OCI-M1 (cell line): ENCODE measurements around the gene PRDM8.

Experiments
- DNase-seq: peaks from one replicate; lab custom pipeline; 2025; lab: John Stamatoyannopoulos, UW

PRDM8 gene

DNA sequence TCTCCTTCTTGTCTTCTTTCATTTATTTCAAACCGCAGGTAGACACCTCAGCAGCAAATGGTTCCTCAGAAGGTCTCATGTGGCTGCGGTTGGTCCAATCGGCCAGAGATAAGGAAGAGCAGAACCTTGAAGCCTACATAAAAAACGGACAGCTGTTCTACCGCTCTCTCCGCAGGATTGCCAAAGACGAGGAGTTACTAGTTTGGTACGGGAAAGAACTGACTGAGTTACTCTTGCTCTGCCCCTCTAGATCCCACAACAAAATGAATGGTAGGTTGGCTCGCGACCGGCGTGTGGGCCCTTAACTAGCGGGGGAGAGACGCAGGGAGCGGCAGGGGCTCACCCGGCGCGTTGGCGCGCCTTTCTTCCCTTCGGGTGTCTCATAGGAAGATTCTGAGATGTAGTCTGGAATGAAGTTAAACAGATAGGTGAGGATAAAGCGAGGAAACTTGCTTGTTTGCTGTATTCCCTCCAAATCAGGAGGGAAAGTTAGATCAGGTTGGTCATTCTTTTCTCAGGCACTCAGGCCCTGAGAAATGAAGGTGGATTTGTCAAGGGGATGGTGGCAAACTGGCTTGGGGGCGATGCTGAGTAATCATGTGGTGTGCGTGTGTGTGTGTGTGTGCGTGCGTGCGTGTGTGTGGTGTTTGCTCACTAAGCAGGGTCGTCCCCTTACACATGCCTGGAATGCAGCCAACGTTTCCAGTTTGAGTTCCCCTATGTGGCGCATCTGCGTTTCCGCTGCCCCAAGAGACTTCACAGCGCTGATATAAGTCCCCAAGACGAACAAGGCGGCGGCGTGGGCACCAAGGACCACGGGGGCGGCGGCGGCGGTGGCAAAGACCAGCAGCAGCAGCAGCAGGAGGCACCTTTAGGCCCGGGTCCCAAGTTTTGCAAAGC, 4.2 kb downstream of the PRDM8 start:
- peak; percentile 70 for DNase-seq

DNA sequence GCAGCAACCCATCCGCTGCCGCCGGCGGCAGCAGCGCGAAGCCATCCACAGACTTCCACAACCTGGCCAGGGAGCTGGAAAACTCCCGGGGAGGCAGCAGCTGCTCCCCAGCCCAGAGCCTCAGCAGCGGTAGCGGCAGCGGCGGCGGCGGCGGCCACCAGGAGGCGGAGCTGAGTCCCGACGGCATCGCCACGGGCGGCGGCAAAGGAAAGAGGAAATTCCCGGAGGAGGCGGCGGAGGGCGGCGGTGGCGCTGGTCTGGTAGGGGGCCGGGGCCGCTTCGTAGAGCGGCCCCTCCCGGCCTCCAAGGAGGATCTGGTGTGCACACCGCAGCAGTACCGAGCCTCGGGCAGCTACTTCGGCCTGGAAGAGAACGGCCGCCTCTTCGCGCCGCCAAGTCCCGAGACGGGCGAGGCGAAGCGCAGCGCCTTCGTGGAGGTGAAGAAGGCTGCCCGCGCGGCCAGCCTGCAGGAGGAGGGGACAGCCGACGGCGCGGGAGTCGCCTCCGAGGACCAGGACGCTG, 4.9 kb downstream of the PRDM8 start:
- peak; percentile 83 for DNase-seq

DNA sequence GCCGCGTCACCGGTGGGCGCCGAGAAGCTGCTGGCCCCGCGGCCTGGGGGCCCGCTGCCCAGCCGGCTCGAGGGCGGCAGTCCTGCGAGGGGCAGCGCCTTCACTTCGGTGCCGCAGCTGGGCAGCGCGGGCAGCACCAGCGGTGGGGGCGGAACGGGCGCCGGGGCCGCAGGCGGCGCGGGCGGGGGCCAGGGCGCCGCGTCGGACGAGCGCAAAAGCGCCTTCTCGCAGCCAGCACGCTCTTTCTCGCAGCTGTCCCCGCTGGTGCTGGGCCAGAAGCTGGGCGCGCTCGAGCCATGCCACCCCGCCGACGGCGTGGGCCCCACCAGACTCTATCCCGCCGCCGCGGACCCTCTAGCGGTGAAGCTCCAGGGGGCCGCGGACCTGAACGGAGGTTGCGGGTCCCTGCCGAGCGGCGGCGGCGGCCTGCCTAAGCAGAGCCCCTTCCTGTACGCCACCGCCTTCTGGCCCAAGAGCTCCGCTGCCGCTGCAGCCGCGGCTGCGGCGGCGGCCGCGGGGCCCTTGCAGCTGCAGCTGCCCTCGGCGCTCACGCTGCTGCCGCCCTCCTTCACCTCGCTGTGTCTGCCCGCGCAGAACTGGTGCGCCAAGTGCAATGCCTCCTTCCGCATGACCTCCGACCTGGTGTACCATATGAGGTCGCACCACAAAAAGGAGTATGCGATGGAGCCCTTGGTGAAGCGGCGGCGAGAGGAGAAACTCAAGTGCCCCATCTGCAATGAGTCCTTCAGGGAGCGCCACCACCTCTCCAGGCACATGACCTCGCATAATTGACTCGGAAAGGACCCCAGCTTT, 5.6 kb downstream of the PRDM8 start:
- DNase-seq = peak; percentile 42

DNA sequence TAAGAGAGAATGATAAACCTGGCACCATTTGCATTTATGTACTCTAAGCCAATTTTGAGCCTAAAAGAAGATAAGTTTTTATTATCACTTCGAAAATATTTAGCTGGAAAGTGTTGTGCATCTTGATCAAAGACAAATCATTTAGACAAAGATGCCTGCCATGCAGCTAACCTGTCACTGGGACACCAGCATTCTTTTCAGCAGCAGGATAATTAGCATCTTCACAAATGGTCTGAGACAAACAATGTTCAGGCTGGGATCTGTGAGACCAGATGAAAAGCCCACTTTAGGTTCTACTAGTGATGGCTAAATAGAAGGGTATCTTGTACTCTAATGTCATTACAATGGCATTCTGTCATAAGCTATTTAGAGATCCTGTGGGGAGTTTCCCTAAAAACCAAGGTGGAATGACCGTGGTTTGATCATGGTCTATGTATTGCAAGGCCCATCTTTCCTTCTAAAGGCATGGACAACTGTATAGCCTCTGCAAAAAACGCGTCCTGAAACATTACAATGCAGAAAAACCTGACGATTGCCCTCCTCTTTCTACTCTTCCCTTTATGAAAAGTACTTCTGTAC, 7.2 kb downstream of the PRDM8 start:
- DNase-seq = no peak

DNA sequence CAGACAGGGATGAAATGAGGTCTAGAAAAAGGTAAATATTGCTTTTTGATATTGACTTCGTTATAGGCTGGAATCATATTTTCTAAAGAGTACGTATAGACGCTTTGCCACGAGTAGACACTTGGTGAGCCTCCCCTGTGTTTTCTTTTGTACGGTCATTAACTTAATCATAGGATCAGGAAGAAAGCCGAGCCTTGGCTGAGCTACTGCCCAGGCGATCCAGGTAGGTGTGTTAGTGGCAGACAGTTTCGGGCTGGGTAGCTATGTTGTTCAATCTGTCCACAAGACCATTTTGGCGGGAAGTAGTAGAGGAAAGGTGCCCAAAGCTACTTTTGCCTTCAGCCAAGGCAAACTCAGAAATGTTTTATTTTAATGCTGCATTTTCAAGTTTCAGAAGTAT, 8.8 kb downstream of the PRDM8 start:
- no peak for DNase-seq

DNA sequence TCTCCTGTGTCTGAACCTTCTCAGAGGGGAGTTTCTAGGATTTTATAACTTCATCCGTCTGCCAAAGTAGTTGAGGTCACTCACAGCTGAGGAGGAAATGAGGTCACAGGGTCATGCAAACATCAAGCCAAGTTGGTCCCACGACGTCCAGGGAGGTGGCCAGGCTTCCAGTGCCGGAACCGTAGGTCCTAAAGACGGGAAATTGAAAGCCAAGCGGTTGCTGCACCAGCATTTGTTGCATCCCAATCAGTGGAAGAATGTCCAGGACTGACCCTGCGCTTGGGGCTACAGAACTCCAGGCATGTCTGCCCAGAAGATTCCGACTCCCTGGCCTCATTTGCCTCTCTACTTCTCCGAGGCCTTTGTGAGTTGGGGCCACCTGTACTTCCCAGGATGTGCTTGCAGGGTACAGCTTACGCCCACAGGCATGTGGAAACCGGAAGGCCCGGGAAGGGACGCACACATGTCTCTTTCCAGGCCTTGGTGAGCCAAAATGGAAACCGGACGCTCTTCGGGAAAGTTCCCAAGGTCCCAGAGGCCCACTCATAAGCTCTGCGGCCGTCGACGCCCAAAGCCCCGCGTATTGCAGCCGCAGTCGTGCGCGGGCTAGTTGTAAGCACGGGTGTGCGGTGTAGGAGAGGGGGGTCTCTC, 9.3 kb downstream of the PRDM8 start:
- no peak for DNase-seq

DNA sequence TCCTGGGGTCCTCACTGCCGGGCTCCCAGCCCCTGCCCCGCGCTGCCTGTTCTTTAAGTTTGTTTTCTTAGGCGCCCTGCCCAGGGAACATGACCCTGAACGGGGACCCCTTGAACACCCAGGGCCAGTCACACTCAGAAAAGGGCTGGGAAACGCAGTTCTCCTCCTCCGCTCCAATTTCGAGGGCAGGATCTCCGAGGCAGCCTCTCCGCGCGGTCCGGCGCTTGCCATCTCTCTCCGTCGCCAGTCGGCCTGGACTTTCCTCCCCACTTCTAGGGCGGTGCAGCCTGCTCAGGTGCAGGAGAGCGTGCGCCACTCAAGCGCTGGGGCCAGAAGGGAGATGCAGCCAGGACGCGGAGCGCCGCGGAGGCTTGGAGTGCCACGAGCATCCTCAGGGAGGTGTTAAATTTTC, 9.9 kb downstream of the PRDM8 start:
- DNase-seq = no peak

DNA sequence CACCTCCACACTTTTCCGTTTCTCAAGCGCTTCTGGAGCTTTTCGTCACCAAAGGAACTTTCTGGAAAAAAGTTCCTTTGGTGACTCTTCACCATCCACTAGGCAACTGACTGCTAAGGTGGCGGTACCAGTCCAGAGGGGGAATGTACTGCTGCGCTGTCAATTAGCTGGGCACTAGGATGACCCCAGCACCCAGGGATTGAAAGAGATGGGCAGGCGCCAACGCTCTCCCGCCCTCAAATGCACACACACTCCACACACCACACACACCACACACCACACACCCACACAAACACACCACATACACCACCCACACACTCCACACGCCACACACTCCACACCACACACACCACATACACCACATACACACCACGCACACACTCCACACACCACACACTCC, 10.4 kb downstream of the PRDM8 start:
- no peak for DNase-seq

DNA sequence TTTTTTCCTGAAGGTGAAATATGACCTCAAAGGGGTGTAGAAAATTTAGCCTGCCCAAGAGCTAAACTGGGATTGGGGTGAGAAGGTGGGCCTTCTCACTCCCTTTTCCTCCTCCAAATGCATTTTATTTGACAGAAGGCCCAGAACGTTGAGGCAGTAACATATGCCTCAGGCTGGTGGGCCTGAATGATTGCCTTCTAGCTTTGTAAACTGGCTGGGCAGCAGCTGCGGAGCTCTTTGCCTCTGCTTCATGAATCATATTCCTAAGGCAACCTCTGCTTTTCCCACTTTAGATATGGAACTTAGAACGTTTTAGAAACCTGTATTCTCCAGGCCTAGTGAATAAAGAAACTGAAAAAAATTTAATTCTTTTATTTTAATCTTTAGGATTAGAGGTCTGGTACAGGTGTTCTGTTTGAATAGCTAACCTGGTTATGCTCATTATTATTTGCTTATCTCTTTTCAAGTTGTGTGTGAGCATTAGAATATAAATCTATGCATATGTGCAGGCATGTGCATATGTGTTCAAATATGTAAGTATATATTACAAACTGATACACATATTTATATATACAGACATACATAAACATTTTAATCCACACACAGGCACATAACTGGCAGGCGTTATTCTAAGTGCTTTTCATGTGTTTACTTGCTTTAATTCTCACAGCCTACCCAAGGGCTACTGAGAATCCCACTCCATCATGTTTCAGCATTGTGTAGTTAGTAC, 11.5 kb downstream of the PRDM8 start:
- no peak for DNase-seq

DNA sequence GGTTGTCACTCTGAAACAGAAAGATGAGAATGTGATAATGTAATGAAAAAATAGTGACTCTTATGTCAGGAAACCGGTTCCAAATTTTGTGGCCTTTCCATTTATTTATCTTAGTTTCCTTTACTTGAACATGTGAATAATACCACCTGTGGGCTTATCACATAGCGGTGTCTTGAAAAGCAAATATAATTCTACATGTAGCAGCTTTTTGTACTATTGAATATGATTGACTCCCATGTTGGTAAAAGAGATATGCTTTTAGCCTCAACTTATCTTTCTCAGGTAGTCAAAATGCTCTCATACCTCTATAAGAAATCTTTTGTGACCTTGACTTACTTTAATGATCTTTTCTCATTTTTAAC, 12.0 kb downstream of the PRDM8 start:
- no peak for DNase-seq

DNA sequence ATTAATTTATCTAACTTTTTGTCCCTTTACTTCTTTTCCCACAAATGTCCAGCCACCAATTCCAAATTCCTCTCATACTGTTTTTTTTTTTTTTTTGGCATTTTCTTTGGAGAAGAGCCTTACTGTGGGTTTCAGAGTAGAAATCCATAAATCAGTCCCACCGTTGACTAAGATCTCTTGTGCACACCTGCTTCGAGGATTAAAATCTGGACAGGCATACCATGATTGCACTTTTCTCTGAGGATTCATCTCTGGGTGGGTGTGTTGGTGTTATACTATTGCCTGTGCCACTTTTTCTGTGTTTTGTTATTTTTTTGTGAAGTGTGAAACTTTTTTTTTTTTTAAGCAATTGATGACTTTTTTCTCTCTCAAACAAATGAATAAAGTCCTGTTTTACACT, 13.2 kb downstream of the PRDM8 start:
- no peak for DNase-seq

DNA sequence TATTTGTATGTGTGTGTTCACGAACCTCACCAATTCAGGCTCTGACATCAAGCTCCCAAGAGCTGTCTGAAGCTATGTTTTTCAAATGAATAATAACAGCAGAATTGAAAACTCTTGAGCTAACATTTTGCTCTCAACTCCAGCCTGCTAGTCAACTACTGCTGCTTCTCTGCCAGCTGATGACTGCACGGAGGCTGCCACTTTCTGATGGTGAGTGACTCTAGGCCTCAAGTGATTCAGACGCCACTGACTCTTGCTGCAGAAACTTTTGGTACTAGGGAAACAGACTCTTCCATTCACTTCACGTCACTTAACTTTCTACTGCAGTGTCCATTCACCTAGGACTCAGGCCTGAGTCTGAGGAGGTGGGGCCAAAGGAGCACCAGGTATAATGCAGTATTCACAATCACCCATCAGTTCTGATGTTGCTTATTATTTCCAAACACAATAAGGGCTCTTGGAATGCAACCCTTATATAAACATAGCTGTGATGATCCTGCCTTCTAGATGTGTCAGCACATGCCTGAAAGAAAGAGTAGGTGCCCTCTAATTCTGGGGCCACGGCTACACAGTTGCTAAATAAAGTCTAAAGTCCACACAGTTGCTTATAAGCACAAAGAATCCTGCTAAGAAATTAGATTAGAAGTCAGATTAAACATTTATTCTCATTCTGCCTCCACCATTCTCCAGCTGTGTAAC, 16.0 kb downstream of the PRDM8 start:
- no peak for DNase-seq

DNA sequence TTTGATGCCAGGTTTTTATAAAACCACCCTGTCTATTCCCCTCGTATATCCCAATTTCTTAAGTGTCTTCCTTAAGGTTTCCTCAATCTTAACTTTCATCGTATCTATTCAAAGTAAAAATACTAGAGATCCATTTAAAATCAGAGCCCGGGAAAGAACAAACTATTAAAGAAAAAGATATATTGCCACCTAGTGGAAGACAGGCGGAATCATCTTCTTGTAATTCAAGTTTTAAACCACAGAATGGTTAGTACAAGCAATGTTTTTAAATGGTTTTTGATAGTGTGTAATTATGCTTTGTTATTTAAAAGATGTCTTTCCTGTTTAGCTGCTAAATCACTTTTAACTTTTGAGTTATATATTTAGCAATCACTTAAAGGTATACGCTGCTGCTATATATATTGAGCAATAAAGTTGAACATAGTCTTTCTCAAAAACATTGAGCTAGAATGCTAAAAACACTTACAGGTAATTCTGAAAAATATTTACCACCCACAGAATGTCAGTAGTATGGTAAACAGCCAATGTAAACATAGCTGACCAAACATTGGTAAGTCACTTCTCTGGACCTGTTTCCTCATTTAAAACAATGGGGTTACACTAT, 18.2 kb downstream of the PRDM8 start:
- peak; percentile 63 for DNase-seq

DNA sequence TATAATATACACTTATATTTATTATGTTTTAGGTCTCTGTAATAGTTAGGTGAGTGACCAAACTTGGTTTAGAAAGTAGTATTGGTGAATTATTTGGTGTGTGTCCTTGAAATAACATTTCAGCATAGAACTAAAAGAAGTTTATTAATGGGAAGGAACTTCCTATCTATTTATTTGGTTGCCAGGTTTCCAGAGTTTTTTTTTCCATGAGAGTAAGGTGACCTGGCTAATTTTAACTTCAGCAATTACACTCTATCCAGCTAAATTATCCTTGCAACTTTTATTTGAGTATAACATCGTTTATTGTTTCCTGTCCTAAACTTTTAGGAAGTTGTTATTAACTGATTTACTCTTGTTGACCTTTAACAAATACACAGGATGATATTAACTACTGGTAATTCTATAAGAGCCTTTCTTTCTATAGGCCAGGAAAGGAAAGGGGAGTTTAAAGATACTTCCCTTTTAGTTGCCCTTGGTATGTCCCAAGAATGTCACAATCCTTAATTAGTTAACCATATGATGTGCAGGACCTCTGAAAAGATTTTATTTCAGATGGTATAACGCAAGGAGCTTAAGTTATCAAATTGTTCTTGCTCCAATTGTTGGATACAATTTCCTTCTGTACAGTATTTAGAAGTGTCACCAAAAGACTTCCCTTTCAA, 18.9 kb downstream of the PRDM8 start:
- DNase-seq = peak; percentile 28

DNA sequence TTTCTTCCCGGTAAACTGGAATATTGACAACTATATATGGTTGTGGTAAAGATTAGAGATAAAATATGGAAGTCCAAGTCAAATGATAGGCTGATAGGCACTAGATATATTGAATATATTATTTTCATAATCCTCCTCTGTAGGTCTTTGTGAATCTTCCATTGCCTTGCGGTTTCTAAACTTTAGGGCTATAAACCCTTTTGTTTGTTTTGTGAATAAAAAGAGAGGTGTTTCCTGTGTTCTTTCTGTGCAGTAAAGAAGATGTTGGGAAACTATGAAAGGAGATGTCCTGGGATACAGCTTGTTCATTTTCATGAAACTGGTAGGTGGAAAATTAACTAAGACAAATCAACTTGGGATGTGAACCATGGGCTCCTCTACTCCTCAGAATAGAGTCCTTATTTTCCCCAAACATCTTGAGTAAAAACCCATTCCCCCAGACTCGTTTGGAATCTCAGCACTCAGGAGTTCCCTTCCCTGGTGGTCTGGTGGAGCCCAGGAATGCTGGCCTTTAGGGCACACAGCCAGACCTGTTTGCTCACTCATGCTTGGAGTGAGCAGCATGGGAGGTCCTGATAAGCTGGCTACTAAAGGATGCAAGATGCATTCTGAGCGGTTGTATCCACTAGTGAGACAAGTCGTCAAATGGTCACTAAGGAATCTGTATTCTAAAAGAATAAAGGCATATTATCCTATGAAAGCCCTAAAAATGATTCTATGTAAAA, 22.2 kb downstream of the PRDM8 start:
- peak; percentile 17 for DNase-seq

DNA sequence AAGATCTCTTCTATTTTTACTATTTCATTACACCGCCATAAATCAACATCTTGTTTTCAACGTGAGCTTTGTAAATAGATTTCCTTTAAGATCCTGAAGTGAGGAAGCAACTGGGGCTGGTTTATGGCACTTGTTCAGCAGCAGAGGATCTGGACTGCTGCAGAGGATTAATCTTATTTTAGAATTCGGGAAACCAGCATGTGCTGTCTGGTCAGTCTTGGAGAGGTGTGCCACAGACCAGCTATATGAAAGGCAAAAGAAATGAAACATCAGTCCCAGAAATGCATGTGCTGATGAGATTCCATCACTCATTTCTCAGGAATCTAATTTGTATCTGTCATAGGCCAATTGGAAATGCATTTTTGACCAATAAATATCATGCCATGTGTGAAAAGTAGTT, 23.4 kb downstream of the PRDM8 start:
- no peak for DNase-seq

DNA sequence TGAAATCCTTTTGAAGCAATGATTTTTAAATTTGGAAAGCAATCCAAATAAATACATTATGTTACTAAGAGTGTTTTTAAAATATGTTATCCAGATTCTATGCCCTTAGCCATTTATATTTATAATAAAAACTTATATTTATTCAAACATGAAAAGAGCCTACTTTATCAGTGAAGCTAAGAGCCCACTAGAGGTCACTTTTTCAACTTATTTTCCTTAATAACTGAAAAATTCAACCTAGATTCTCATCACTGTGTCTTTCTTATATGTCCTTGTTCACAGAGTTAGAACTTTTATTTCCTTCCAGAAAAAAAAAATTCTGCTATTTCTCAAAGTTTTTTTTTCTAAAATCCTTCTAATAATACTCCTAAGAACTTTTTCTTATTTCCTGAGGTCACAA, 23.9 kb downstream of the PRDM8 start:
- peak; percentile 57 for DNase-seq

DNA sequence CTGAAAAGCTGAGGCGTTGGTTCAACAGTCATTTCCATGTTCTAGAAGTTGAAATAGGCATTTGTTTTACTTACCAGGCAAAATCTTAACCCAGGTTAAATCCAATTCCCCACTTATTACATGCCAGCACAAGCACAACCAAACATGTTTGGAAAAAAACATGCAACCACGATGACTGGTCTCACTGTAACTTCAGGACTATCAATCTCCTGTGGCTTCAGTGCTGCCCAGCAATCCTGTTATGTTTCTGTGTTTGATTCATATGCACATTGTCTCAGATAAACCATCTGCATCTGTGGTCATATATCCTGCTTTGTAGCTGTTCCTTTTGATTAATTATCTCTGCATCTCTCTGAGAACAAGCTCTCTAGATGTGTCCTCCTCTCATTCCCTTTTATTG, 28.3 kb downstream of the PRDM8 start:
- DNase-seq = no peak

DNA sequence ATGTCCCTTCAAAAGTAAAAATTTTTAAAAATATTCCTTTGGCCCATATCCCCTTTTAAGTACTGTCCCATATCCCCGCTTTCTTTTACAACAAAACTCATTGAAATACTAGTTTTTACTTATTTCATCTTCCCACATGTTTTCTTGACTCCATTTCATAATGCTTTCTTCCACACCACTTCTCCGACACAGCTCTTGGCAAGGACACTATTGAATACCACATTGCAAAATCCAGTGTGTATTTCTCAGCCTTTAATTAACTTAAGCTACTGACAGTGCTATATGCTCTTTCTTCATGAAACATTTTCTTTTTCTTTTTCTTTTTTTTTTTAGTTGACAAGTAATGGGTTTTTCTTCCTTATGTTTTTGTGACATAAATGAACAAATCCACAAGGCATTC, 28.8 kb downstream of the PRDM8 start:
- no peak for DNase-seq
